Epithelial cell of proximal tubule (primary cell): Measurements from ENCODE around the gene PLP2. TPM values are rescaled to one million over a fixed set of nuclear protein-coding genes. Genes with fewer than 3 reads are reported as not detected.
A peak's percentile ranks its signal among the peaks of the same experiment; 100 is the strongest.

ENCODE experiments used
- DNase-seq: peaks from one replicate; pipeline ENCODE4 v3.0.0-alpha.2; 2011; ENCODE audit warnings: low read depth
- H3K4me3 ChIP-seq: 2 replicates; pipeline ENCODE4 v1.5.1; 2011; ENCODE audit warnings: low read depth, mild to moderate bottlenecking, low read length
- total RNA-seq: library from RNA; depleted of rRNA; stranded (reverse); fragments of >200 nt; gene quantifications from 2 replicates; pipeline ENCODE4 v1.2.3, GENCODE V29; 2015
- TF ChIP-seq, protein P1 (sequence below): conservative IDR thresholded peaks from 2 replicates; pipeline ENCODE4 v1.5.1; 2012; ENCODE audit warnings: low read depth, mild to moderate bottlenecking, low read length

Gene PLP2
- total RNA-seq, 1 donor from 2014 or later: 115 TPM

DNA sequence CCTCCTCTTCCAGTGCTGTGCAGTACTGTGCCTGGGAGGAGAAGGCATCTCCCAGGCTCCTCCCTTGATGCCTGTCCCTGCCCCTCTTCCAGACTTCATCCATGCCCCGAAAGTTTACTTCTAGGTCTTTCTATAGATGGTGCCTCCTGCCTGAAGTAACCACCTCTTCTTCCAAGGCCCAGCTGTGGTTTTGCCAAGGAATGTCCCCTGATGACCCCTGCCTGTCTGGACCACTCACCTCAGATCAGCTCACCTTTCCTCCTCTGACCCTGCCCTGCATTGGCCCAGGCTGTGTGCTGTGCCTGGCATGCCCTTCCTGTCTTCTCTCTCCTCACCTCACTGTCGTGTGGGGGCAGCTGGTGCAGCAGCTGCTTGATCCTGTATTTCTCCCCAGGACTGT, 7.7 kb downstream of the PLP2 start:
- DNase-seq: no peak
- H3K4me3 ChIP-seq: no peak overlapping the region
- TF ChIP-seq, protein P1, sequence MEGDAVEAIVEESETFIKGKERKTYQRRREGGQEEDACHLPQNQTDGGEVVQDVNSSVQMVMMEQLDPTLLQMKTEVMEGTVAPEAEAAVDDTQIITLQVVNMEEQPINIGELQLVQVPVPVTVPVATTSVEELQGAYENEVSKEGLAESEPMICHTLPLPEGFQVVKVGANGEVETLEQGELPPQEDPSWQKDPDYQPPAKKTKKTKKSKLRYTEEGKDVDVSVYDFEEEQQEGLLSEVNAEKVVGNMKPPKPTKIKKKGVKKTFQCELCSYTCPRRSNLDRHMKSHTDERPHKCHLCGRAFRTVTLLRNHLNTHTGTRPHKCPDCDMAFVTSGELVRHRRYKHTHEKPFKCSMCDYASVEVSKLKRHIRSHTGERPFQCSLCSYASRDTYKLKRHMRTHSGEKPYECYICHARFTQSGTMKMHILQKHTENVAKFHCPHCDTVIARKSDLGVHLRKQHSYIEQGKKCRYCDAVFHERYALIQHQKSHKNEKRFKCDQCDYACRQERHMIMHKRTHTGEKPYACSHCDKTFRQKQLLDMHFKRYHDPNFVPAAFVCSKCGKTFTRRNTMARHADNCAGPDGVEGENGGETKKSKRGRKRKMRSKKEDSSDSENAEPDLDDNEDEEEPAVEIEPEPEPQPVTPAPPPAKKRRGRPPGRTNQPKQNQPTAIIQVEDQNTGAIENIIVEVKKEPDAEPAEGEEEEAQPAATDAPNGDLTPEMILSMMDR: no peak

DNA sequence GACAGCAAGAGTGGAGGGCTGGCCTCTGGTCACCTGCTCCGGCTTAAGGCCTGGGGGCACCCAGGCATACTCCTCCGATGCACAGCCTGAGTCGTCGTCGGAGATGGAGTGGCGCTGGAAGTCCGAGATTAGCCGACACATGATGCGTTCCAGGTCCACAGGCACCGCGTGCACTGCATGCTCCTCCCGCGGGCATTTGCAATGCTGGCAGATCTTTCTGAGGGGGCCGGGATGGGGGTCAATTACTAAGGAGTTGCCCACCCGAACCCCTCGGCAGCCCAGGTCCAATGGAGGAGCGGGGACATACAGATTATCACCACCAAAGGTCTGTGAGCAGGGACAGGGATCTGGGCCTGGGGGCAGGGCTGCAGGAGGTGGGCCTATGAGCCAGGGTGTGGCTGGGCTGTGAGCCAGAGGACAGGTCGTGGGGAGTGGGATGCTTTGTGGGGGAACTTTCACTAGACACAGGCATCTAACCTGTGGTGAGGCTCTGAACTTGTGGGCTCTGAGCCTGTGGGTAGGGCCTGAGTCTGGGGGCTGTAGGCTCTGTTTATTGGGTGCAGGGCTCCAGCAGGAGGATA, 12.1 kb downstream of the PLP2 start:
- no peak for DNase-seq
- no peak overlapping the region for H3K4me3 ChIP-seq
- TF ChIP-seq, protein P1: no peak

DNA sequence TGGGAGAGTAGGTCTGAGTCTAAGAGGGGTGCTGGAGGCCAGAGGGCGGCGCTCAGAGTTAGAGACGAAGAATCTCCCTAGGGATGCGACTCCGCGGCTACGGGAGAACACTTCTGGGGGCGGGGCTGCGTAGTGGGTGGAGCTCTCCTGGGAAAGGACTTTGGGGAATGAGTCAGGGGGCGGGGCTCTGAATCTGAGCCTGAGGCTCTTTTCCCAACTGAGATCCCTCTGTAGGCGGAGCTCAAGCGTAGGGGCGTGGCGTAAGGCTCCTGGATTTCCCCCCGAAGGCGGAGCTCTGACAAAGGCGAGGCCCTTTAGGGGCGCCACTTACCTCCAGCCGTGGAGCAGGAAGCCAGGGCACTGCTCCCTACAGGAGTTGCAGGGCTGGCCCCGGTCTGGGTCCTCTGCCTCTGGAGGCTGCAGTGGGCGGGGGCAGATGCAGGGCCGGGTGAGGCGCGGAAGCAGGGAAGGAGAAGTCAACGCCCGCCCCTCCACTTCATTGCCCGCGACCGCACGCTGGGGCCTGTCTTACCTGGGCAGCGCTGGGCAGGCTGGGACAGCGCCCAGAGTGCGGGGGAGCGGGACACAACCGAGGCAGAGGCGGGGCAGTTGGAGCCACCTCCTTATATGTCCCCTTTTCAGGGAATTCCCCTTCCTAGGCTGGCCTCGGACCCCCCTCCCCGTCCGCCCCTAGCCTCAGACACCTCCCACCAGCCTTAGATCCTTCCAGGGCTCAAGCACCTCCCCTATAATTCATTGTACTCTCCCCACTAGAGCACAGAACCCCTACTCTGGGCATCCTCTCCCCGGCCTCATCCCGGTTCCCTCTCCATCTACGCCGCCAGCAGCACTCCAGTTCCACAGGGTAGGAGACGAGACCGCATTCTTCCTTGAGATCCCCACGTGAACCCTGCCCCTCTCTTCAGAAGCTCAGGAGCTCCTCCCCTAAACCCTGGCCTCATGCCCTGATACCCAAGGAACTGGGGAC, 12.9 kb downstream of the PLP2 start:
- peak overlapping the region; percentile 72 for H3K4me3 ChIP-seq
- TF ChIP-seq, protein P1: no peak
- DNase-seq: peak; percentile 7

DNA sequence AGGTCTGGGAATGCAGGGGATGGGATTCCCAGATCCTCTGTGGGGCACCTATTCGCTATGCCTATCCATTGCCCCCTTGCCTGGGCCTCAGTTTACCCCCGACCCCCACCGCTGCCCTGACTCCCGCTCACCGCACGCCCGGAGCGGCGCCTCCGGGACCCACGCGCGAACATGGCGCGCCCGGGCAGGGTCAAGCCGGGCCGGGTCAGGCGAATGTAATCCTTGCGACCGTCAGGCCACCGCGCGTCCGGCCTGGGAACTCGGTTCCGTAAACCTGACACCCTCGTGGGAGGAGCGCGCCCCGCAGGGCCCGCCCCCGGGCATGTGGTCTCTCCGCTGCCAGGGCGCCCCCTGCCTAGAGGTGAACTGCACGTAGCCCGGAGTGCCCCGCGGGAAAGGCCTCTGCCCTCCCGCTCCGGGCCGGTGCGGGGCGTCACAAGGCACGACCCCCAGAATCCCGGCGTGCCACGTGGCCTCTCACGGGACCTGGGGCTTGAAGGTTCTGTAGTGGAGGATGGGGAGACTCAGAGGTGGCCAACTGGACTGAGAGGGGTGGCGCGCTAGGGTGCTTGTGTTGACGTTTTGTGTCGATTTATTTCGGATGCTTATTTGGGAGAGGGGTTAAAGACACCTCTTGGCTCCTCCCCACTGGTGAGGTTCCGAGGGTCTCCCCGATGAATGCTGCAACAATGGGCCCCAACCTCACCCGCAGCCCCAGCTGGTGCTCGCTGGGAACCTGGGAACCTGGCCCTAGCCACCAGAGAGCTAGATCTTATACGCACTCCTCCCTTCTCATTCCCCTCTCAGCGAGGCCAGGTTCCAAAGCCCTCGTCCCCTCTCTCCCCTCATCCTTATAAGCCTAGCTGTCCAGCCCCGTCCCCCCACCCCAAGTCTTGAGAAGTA, 14.7 kb downstream of the PLP2 start, which contains the start of gene PRICKLE3:
TSS of gene PRICKLE3 (minus strand) at position 249 of the 903 bp plus-strand sequence. CDS start at position 173, 76 bp downstream.
- TF ChIP-seq, protein P1: peak; percentile 37
- no peak for DNase-seq
- peak within 1 kb of the TSS; percentile 72 for H3K4me3 ChIP-seq

DNA sequence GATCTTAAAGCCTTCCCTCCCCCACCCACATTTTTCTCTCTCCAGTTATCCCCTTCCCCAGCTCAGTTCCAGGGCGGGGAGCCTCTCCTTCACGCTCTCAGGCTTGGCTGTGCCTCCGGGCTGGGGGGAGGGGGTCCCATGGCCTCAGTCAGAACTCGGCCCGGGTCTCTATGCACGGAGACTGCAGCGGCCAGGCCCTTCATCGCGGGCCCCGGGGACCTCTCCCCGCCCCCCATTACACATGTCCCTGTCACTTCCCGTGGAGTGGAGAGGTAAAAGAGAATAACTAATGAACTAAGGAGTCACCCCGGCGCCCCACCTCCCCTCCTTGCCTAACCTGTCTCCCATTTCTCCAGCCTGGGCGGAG, 15.3 kb downstream of the PLP2 start:
- H3K4me3 ChIP-seq: no peak overlapping the region
- TF ChIP-seq, protein P1: no peak
- DNase-seq: no peak

DNA sequence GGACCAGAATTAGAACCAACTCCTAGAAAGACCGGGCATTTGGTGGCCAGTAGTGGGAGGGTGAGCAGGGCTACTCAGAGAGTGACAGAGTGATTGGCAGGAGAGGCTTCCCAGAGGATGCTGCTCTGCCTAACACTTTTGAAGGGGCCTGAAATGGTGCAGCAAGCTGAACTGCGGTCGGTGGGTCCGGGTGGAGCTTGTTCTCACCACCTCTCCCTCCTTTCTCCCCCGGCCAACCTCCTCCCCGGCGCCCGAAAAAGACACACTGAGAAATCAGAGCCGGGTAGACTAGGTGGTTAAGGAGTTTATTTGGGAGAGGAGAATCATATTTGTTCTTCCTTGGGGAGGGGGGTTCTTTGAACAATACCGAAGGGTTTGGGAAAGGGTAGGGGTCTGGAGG, 15.8 kb downstream of the PLP2 start:
- H3K4me3 ChIP-seq: no peak overlapping the region
- TF ChIP-seq, protein P1: no peak
- no peak for DNase-seq
